CD4-positive, CD25-positive, alpha-beta regulatory T cell (primary cell): ENCODE data around the gene CNOT4. TPM values are rescaled to one million over a fixed set of nuclear protein-coding genes. Genes with fewer than 3 reads are reported as not detected.

Source experiments
- ATAC-seq, 2 donors: fragments of 150-1000 bp; cut with Tn5 transposase; one replicate each; pipeline ENCODE4 v1.10.0; 2021; ENCODE audit warnings: low read depth in 2 of 2, moderate number of reproducible peaks in 2 of 2, moderate library complexity in 1 of 2
- DNase-seq, 3 donors: peaks; one replicate each; pipeline versions ENCODE4 v3.0.0 to v3.0.0-alpha.2; 2012 to 2022; ENCODE audit warnings: mixed read lengths in 1 of 3
- H3K27ac ChIP-seq: one replicate; pipeline ENCODE4 v1.7.0; 2013; ENCODE audit warnings: mild to moderate bottlenecking, low read length; ENCODE audit not compliant: insufficient read depth, poor library complexity, severe bottlenecking
- H3K27me3 ChIP-seq: one replicate; pipeline ENCODE4 v1.7.0; 2013; ENCODE audit warnings: low read length; ENCODE audit not compliant: control insufficient read depth, insufficient read depth
- H3K36me3 ChIP-seq: one replicate; pipeline ENCODE4 v1.7.0; 2013; ENCODE audit warnings: mild to moderate bottlenecking, low read length, moderate library complexity; ENCODE audit not compliant: control insufficient read depth, insufficient read depth
- H3K4me1 ChIP-seq: 2 replicates; pipeline ENCODE4 v1.7.0; 2013; ENCODE audit warnings: mild to moderate bottlenecking, low read length; ENCODE audit not compliant: insufficient read depth, control insufficient read depth, poor library complexity, severe bottlenecking
- H3K4me3 ChIP-seq: one replicate; pipeline ENCODE4 v1.7.0; 2013; ENCODE audit warnings: low read depth, mild to moderate bottlenecking, low read length, moderate library complexity
- H3K9me3 ChIP-seq, 2 experiments: 1 replicate in 1 of 2; 2 replicates in 1 of 2; pipeline ENCODE4 v1.7.0; 2013; ENCODE audit warnings: low read length in 2 of 2, mild to moderate bottlenecking in 1 of 2, moderate library complexity in 1 of 2; ENCODE audit not compliant: control insufficient read depth in 2 of 2
- H3K27ac Mint-ChIP-seq, 3 donors: one replicate each; pipeline ENCODE4 v1.8.0; 2020 to 2022; ENCODE audit warnings: mild to moderate bottlenecking in 3 of 3, mixed read lengths in 3 of 3, moderate library complexity in 2 of 3
- H3K27me3 Mint-ChIP-seq: one replicate; pipeline ENCODE4 v1.8.0; 2022; ENCODE audit warnings: mild to moderate bottlenecking, mixed read lengths
- H3K36me3 Mint-ChIP-seq: one replicate; pipeline ENCODE4 v1.8.0; 2020; ENCODE audit warnings: mixed read lengths
- H3K4me1 Mint-ChIP-seq, 4 donors: one replicate each; pipeline ENCODE4 v1.8.0; 2020 to 2022; ENCODE audit warnings: mixed read lengths in 4 of 4, mild to moderate bottlenecking in 1 of 4
- H3K4me3 Mint-ChIP-seq, 4 donors: one replicate each; pipeline ENCODE4 v1.8.0; 2020 to 2022; ENCODE audit warnings: mild to moderate bottlenecking in 4 of 4, mixed read lengths in 4 of 4, moderate library complexity in 3 of 4
- H3K9me3 Mint-ChIP-seq, 7 donors: one replicate each; pipeline ENCODE4 v1.8.0; 2020 to 2022; ENCODE audit warnings: mixed read lengths in 7 of 7, mild to moderate bottlenecking in 3 of 7, moderate library complexity in 2 of 7
- polyA plus RNA-seq, 4 donors: library from polyadenylated mRNA; unstranded; fragments of 300-500 nt; fragmentation: Illumina TruSeq; gene quantifications; one replicate each; pipeline ENCODE4 v1.2.3, GENCODE V29; 2021
- total RNA-seq: library from RNA; stranded (reverse); gene quantifications from one replicate; pipeline ENCODE4 v1.2.3, GENCODE V29; 2022

Gene CNOT4
- total and polyA plus RNA-seq, 5 donors from 2014 or later: 12.0 to 43.4 (median 13.2) TPM

DNA sequence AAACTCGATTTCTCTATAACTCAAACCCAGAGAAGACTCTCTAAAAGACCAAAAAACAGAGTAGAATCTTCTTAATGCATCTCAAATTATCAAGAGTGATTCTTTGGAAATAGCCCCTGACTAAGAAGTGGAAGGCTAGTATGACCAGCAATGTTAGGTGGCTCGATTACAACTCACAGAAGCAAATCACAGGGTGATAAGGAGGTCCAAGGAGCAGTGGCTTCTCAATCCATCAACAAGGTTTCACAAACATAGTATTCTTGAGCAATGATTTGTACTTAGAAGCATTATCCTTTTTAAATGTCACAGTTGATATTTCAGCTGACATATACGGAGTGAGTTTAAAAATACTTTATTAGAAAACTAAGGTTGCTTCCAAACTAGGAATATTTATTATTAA, 127.7 kb downstream of the CNOT4 start:
- Mint-ChIP-seq H3K27me3 (no peaks in the 10 kb centered on the region), H3K4me1 (peaks cover 0 to 5% (median 0%) of the 10 kb centered on the region in 4 donors), H3K4me3 (no peak overlapping the region), H3K27ac (no peak overlapping the region), H3K36me3 (no peaks in the 10 kb centered on the region), H3K9me3 (no peaks in the 10 kb centered on the region)
- Histone ChIP-seq H3K27me3 (no peaks in the 10 kb centered on the region), H3K27ac (no peak overlapping the region), H3K4me1 (no peaks in the 10 kb centered on the region), H3K9me3 (no peaks in the 10 kb centered on the region), H3K4me3 (no peak overlapping the region), H3K36me3 (no peaks in the 10 kb centered on the region)
- DNase-seq (no peak), ATAC-seq (no peak)

DNA sequence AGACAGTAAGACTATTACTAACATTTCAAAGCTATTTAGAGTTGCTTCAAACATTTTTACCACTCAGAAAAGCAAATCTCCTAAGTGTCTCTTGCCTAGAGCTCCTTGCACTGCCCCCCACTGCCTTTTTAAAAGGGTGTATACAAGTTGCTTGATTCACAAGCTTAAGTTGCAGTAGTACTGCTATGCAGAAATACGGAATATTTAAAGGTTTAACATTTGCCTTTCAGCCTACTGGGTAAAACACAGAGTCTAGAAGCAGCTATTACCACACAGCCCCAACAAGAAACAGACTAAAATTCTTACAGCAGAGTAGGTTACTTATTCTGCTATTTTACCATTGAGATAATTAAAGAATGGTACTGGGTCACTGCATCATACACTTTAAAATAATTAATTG, 128.5 kb downstream of the CNOT4 start:
- ATAC-seq: no peak
- H3K36me3 ChIP-seq: no peaks in the 10 kb centered on the region
- no peak overlapping the region for H3K27ac ChIP-seq
- H3K4me3 ChIP-seq: no peak overlapping the region
- no peaks in the 10 kb centered on the region for H3K27me3 ChIP-seq
- no peaks in the 10 kb centered on the region for H3K4me1 ChIP-seq
- DNase-seq: no peak
- Mint-ChIP-seq H3K27me3 (no peaks in the 10 kb centered on the region), H3K36me3 (no peaks in the 10 kb centered on the region), H3K9me3 (no peaks in the 10 kb centered on the region), H3K4me1 (peaks cover 0 to 5% (median 0%) of the 10 kb centered on the region in 4 donors), H3K27ac (peak overlapping the region in 1 of 3 donors; percentile 9), H3K4me3 (no peak overlapping the region)
- H3K9me3 ChIP-seq: no peaks in the 10 kb centered on the region

DNA sequence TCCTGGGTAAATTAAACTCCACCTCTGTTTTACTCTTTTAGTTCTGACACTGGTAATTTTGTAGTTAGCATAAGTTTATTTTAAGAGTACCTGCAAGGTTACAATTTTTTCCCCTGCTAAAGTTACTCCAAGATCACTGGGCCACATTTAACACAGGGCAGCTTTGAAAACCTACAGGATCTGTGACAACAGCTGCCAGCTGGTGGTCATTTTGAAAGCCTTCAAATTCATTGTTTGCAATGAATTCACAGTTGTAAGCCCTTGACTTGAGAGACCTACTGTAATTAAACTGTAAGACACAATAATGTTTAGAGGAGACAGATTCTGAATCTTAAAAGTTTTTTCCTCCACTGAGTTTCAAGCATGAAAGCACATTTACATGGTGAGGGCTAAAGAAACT, 129.6 kb downstream of the CNOT4 start:
- H3K4me1 ChIP-seq: no peaks in the 10 kb centered on the region
- Mint-ChIP-seq H3K4me3 (no peak overlapping the region), H3K36me3 (no peaks in the 10 kb centered on the region), H3K27me3 (no peaks in the 10 kb centered on the region), H3K4me1 (peaks cover 0 to 5% (median 0%) of the 10 kb centered on the region in 4 donors), H3K9me3 (no peaks in the 10 kb centered on the region), H3K27ac (no peak overlapping the region)
- no peak for DNase-seq
- no peaks in the 10 kb centered on the region for H3K36me3 ChIP-seq
- H3K9me3 ChIP-seq: no peaks in the 10 kb centered on the region
- no peaks in the 10 kb centered on the region for H3K27me3 ChIP-seq
- no peak overlapping the region for H3K4me3 ChIP-seq
- no peak overlapping the region for H3K27ac ChIP-seq
- no peak for ATAC-seq

DNA sequence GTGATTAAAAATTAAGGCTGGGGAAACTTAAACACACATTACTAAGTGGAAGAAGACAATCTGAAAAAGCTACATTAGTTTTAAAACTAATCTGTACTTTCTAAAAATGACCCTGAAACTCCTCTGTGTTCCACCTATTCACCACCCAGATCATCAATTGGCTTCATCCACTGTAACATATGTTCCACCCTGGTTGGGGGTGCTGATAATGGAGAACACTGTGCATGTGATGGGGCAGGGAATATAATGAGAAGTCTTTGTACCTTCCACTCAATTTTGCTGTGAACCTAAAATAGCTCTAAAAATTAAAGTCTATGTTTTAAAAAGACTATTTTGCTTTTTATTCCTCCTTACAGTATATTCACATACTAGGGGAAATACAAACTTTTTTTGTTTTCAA, 132.7 kb downstream of the CNOT4 start:
- no peak for ATAC-seq
- H3K36me3 Mint-ChIP-seq: peaks cover 4% of the 10 kb centered on the region
- Histone ChIP-seq H3K27me3 (no peaks in the 10 kb centered on the region), H3K4me3 (no peak overlapping the region), H3K36me3 (no peaks in the 10 kb centered on the region), H3K27ac (no peak overlapping the region), H3K4me1 (no peaks in the 10 kb centered on the region), H3K9me3 (no peaks in the 10 kb centered on the region)
- DNase-seq: no peak
- peaks cover 0 to 10% (median 0%) of the 10 kb centered on the region in 4 donors for H3K4me1 Mint-ChIP-seq
- no peak overlapping the region for H3K27ac Mint-ChIP-seq
- no peaks in the 10 kb centered on the region for H3K27me3 Mint-ChIP-seq
- no peaks in the 10 kb centered on the region for H3K9me3 Mint-ChIP-seq
- no peak overlapping the region for H3K4me3 Mint-ChIP-seq

DNA sequence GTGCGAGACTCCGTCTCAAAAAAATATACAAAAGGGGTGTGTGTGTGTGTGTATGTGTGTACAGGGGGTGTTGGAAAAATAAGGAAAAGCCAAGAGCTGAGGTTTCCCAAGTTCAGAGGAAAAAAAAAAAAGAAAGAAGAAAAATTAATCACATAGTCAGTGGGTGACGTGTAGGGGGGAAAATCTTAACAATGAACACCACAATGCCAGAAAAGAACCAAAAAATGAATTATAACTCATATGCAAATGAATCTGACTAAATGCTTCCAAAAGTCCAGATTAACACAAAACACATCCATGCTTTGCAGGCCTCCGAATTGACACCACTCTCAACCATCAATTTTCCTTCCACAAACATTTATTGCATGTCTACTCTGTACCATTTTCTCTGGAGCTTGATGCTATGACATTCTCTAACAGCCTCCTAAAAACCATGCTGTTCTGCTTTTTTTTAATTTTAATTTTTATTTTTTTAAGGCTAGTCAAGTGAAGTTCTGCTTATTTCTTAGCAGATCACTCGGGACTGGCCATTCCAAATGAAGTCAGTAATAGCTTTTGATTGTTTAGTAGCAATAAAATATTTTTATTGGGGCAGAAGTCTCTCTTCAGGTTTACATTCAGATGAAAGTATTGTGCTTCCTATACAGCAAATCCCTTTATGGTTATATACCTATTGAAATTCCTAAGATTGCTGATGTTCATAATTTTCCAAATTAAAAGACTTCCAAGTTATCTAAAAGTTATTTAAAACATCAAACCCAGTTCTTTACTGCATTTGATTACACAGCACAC, 133.8 kb downstream of the CNOT4 start:
- no peaks in the 10 kb centered on the region for H3K27me3 Mint-ChIP-seq
- no peaks in the 10 kb centered on the region for H3K9me3 ChIP-seq
- H3K36me3 ChIP-seq: no peaks in the 10 kb centered on the region
- no peak overlapping the region for H3K4me3 ChIP-seq
- no peak for DNase-seq
- H3K27ac ChIP-seq: no peak overlapping the region
- H3K4me3 Mint-ChIP-seq: peak overlapping the region in 1 of 4 donors; percentile 26
- no peaks in the 10 kb centered on the region for H3K27me3 ChIP-seq
- peaks cover 0 to 16% (median 3%) of the 10 kb centered on the region in 4 donors for H3K4me1 Mint-ChIP-seq
- no peak overlapping the region for H3K27ac Mint-ChIP-seq
- H3K4me1 ChIP-seq: no peaks in the 10 kb centered on the region
- peaks cover 4% of the 10 kb centered on the region for H3K36me3 Mint-ChIP-seq
- ATAC-seq: no peak
- H3K9me3 Mint-ChIP-seq: no peaks in the 10 kb centered on the region

DNA sequence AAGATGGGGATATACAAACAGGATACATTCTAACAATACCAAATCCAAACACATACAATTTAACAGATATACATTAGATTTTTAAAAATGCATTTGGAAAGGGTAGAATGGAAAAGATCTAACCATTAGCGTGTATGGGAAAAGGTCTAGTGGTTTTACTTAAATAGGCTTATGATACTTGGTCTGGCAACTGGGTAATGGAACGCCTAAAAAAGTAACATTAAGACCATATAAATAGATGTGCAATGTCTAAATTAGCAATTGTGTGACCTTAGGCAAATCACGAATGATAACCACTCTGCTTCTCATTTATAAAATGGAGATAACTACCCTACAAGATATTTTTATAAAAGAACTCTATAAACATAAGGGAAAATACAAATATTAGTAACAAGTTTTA, 135.2 kb downstream of the CNOT4 start:
- Mint-ChIP-seq H3K36me3 (peaks cover 9% of the 10 kb centered on the region), H3K4me1 (peaks cover 0 to 18% (median 4%) of the 10 kb centered on the region in 4 donors), H3K9me3 (no peaks in the 10 kb centered on the region), H3K27me3 (no peaks in the 10 kb centered on the region), H3K27ac (no peak overlapping the region), H3K4me3 (no peak overlapping the region)
- no peak for ATAC-seq
- no peak overlapping the region for H3K4me3 ChIP-seq
- no peaks in the 10 kb centered on the region for H3K4me1 ChIP-seq
- H3K27me3 ChIP-seq: no peaks in the 10 kb centered on the region
- H3K36me3 ChIP-seq: no peaks in the 10 kb centered on the region
- no peaks in the 10 kb centered on the region for H3K9me3 ChIP-seq
- no peak overlapping the region for H3K27ac ChIP-seq
- DNase-seq: no peak

DNA sequence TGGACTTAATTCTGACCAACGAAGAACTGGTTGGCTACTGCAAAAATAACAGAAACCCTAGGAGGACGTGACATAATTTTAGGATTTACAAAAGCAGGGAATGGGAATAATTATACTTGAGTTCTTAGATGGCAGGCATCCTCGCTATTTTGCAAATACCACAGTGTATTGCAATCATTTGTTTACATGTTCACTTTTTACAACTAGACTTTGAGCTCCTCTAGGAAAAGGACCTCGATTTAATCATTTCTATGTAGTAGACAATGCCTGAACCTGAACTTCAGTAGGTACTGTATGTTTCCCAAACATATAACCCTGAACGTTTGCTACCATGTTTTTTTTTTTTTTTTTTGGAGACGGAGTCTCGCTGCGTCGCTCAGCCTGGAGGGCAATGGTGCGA, 137.7 kb downstream of the CNOT4 start:
- H3K36me3 Mint-ChIP-seq: peaks cover 9% of the 10 kb centered on the region
- H3K4me3 Mint-ChIP-seq: no peak overlapping the region
- Histone ChIP-seq H3K4me1 (no peaks in the 10 kb centered on the region), H3K9me3 (no peaks in the 10 kb centered on the region), H3K4me3 (no peak overlapping the region), H3K27me3 (no peaks in the 10 kb centered on the region), H3K27ac (no peak overlapping the region), H3K36me3 (no peaks in the 10 kb centered on the region)
- peaks cover 0 to 24% (median 4%) of the 10 kb centered on the region in 4 donors for H3K4me1 Mint-ChIP-seq
- no peaks in the 10 kb centered on the region for H3K27me3 Mint-ChIP-seq
- no peak for ATAC-seq
- DNase-seq: no peak
- H3K27ac Mint-ChIP-seq: no peak overlapping the region
- H3K9me3 Mint-ChIP-seq: no peaks in the 10 kb centered on the region

DNA sequence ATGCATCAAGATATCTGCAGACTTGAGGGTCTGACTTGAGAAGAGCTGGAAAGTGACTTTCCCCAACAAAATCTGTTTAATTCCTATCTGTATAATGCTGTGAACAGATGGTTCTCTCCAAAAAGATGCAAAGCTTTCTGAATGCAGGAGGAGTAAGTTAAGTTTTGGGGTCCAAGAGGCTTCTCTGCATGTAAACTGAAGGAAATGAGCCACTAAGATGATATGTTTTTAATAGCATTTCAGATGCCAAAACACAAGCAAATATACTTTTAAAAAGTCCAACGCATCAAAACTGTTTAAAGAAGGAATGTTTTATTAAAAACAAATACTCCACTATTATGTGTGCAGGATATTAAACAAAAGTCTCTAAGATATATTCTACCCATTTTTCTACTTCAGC, 139.2 kb downstream of the CNOT4 start:
- no peaks in the 10 kb centered on the region for H3K9me3 Mint-ChIP-seq
- no peaks in the 10 kb centered on the region for H3K27me3 ChIP-seq
- no peak overlapping the region for H3K27ac ChIP-seq
- no peaks in the 10 kb centered on the region for H3K9me3 ChIP-seq
- H3K4me1 ChIP-seq: no peaks in the 10 kb centered on the region
- peaks cover 9% of the 10 kb centered on the region for H3K36me3 Mint-ChIP-seq
- DNase-seq (no peak), ATAC-seq (no peak)
- H3K27ac Mint-ChIP-seq: peak overlapping the region in 1 of 3 donors; percentile 53
- no peak overlapping the region for H3K4me3 Mint-ChIP-seq
- H3K4me1 Mint-ChIP-seq: peaks cover 0 to 26% (median 8%) of the 10 kb centered on the region in 4 donors
- no peaks in the 10 kb centered on the region for H3K36me3 ChIP-seq
- H3K27me3 Mint-ChIP-seq: no peaks in the 10 kb centered on the region
- no peak overlapping the region for H3K4me3 ChIP-seq
